Osteoblast (primary cell): ENCODE results near the gene MAP2K5. TPM values are rescaled to one million over a fixed set of nuclear protein-coding genes. Genes with fewer than 3 reads are reported as not detected.

Source experiments
- DNase-seq: peaks from one replicate; pipeline ENCODE4 v3.0.0; 2011; ENCODE audit warnings: low spot score, mixed read lengths; ENCODE audit not compliant: insufficient read length; ENCODE audit errors: missing footprints
- H2AFZ ChIP-seq: 2 replicates; pipeline ENCODE4 v1.6.0; 2011; ENCODE audit warnings: mild to moderate bottlenecking, low read length
- H3K27ac ChIP-seq: 2 replicates; pipeline ENCODE4 v1.5.1; 2011; ENCODE audit warnings: mild to moderate bottlenecking, low read depth, low read length, moderate library complexity
- H3K27me3 ChIP-seq: 2 replicates; pipeline ENCODE4 v1.6.0; 2012; ENCODE audit warnings: mild to moderate bottlenecking, control low read depth, inconsistent platforms, low read length, moderate library complexity; ENCODE audit not compliant: insufficient read depth
- H3K36me3 ChIP-seq: 2 replicates; pipeline ENCODE4 v1.5.1; 2011; ENCODE audit warnings: mild to moderate bottlenecking, low read length, control low read depth, moderate library complexity; ENCODE audit not compliant: insufficient read depth
- H3K4me1 ChIP-seq: 2 replicates; pipeline ENCODE4 v1.5.1; 2011; ENCODE audit warnings: mild to moderate bottlenecking, low read length, control low read depth, moderate library complexity; ENCODE audit not compliant: insufficient read depth
- H3K4me2 ChIP-seq: 2 replicates; pipeline ENCODE4 v1.6.0; 2011; ENCODE audit warnings: mild to moderate bottlenecking, low read length; ENCODE audit not compliant: insufficient read depth
- H3K4me3 ChIP-seq: fragments of 200-600 bp; sonication (generic); 3 replicates; pipeline ENCODE4 v1.5.1; 2012; ENCODE audit warnings: mild to moderate bottlenecking, low read length, inconsistent platforms; ENCODE audit not compliant: insufficient read depth
- H3K79me2 ChIP-seq: 2 replicates; pipeline ENCODE4 v1.6.0; 2012; ENCODE audit warnings: mild to moderate bottlenecking, low read length, control low read depth, inconsistent platforms; ENCODE audit not compliant: insufficient read depth
- H3K9me3 ChIP-seq: 2 replicates; pipeline ENCODE4 v1.5.1; 2011; ENCODE audit warnings: low read depth, low read length, control low read depth
- H4K20me1 ChIP-seq: 2 replicates; pipeline ENCODE4 v1.6.0; 2012; ENCODE audit warnings: mild to moderate bottlenecking, low read length, control low read depth; ENCODE audit not compliant: insufficient read depth
- CTCF ChIP-seq: IDR thresholded peaks from 2 replicates; pipeline ENCODE4 v1.5.1; 2011; ENCODE audit warnings: mild to moderate bottlenecking, low read depth, low read length, moderate library complexity; ENCODE audit errors: extremely low read depth
- total RNA-seq: library from RNA; depleted of rRNA; stranded (reverse); fragments of >200 nt; gene quantifications from 2 replicates; pipeline ENCODE4 v1.2.3, GENCODE V29; 2012

The MAP2K5 gene
- total RNA-seq, 1 donor: 10.1 TPM

GRCh38 chr15:67818464-67818863, 276.0 kb downstream of the MAP2K5 start:
- Histone ChIP-seq H3K4me2 (no peak overlapping the region), H4K20me1 (peaks cover 17% of the 10 kb centered on the region), H3K27ac (no peak overlapping the region), H3K27me3 (peaks cover 66% of the 10 kb centered on the region), H3K4me3 (no peak overlapping the region), H3K9me3 (no peaks in the 10 kb centered on the region), H3K4me1 (no peaks in the 10 kb centered on the region), H2AFZ (no peak overlapping the region), H3K36me3 (no peaks in the 10 kb centered on the region), H3K79me2 (no peaks in the 10 kb centered on the region)
- no peak for TF ChIP-seq CTCF
- no peak for DNase-seq

- peaks cover 20% of the 10 kb centered on the region for H4K20me1 ChIP-seq
- H3K9me3 ChIP-seq: no peaks in the 10 kb centered on the region
- H3K27ac ChIP-seq: no peak overlapping the region
- H2AFZ ChIP-seq: no peak overlapping the region
- no peak overlapping the region for H3K4me2 ChIP-seq
- no peak for DNase-seq
- H3K79me2 ChIP-seq: no peaks in the 10 kb centered on the region
- no peak overlapping the region for H3K4me3 ChIP-seq
- TF ChIP-seq CTCF: no peak
- no peaks in the 10 kb centered on the region for H3K4me1 ChIP-seq
- no peaks in the 10 kb centered on the region for H3K36me3 ChIP-seq
- H3K27me3 ChIP-seq: peaks cover 78% of the 10 kb centered on the region
These were observed 277.1 kb downstream of the MAP2K5 start for GRCh38 chr15:67819636-67820035.

GRCh38 chr15:67820122-67820991, 277.9 kb downstream of the MAP2K5 start:
- Histone ChIP-seq H3K4me1 (no peaks in the 10 kb centered on the region), H3K4me3 (no peak overlapping the region), H3K9me3 (no peaks in the 10 kb centered on the region), H3K79me2 (no peaks in the 10 kb centered on the region), H2AFZ (no peak overlapping the region), H3K27ac (no peak overlapping the region), H3K36me3 (no peaks in the 10 kb centered on the region), H3K27me3 (peaks cover 82% of the 10 kb centered on the region), H3K4me2 (no peak overlapping the region), H4K20me1 (peaks cover 23% of the 10 kb centered on the region)
- no peak for TF ChIP-seq CTCF
- DNase-seq: no peak

GRCh38 chr15:67820992-67821783, 278.7 kb downstream of the MAP2K5 start:
- Histone ChIP-seq H3K79me2 (no peaks in the 10 kb centered on the region), H3K36me3 (no peaks in the 10 kb centered on the region), H3K27ac (no peak overlapping the region), H3K4me1 (peaks cover 5% of the 10 kb centered on the region), H2AFZ (no peak overlapping the region), H3K4me2 (no peak overlapping the region), H3K4me3 (no peak overlapping the region), H3K27me3 (peaks cover 90% of the 10 kb centered on the region), H3K9me3 (no peaks in the 10 kb centered on the region), H4K20me1 (peaks cover 24% of the 10 kb centered on the region)
- DNase-seq: peak; percentile 99
- TF ChIP-seq CTCF: no peak
